ENCODE measurements around the gene SEPTIN2. TPM values are rescaled to one million over a fixed set of nuclear protein-coding genes. Genes with fewer than 3 reads are reported as not detected.

The SEPTIN2 gene
- total and polyA plus RNA-seq, 2 experiments from 2014 or later = 315 to 373 TPM

- peaks cover 2% of the 10 kb centered on the region for H3K36me3 ChIP-seq (replicated peaks; ENCODE audit: insufficient read depth, low read depth)
- WGBS (ENCODE audit: low lambda C conversion rate, missing lambda C conversion rate) = 91% methylated on average over 12 of the region's 12 CpGs
- peaks cover 100% of the 10 kb centered on the region for H3K79me2 ChIP-seq
- TF ChIP-seq EZH2phosphoT487 (IDR thresholded peaks at IDR 0.05; ENCODE audit: low read depth, severe bottlenecking, unreplicated experiment) (no peak), CTCF (IDR thresholded peaks at IDR 0.05; ENCODE audit: poor library complexity) (no peak), EZH2 (IDR thresholded peaks at IDR 0.05; ENCODE audit: borderline replicate concordance) (no peak)
- no peak overlapping the region for H2AFZ ChIP-seq
- H3K9me2 ChIP-seq (replicated peaks; ENCODE audit: insufficient read depth) = no peaks in the 10 kb centered on the region
- H3K4me3 ChIP-seq = no peak overlapping the region
- peaks cover 14% of the 10 kb centered on the region for H3K4me1 ChIP-seq (ENCODE audit: insufficient read depth)
- H3K27me3 ChIP-seq = no peaks in the 10 kb centered on the region
- no peak overlapping the region for H3K27ac ChIP-seq
- DNase-seq (ENCODE audit: low spot score) = no peak
- H4K20me1 ChIP-seq (ENCODE audit: insufficient read depth, poor library complexity, severe bottlenecking) = peaks cover 89% of the 10 kb centered on the region
- no peak overlapping the region for H3K4me2 ChIP-seq
- H3K9me3 ChIP-seq (ENCODE audit: low read depth) = no peaks in the 10 kb centered on the region
These were observed 15.7 kb upstream of the SEPTIN2 start for GRCh38 chr2:241300000-241300399.

GRCh38 chr2:241302083-241302482 is 13.6 kb upstream of the SEPTIN2 start:
- H3K4me1 ChIP-seq (ENCODE audit: insufficient read depth) = peaks cover 14% of the 10 kb centered on the region
- peak overlapping the region; percentile 27 for H3K27ac ChIP-seq
- no peak overlapping the region for H3K4me2 ChIP-seq
- H3K9me3 ChIP-seq (ENCODE audit: low read depth) = no peaks in the 10 kb centered on the region
- H3K27me3 ChIP-seq = no peaks in the 10 kb centered on the region
- H2AFZ ChIP-seq = no peak overlapping the region
- H3K36me3 ChIP-seq (replicated peaks; ENCODE audit: insufficient read depth, low read depth) = no peaks in the 10 kb centered on the region
- WGBS (ENCODE audit: low lambda C conversion rate, missing lambda C conversion rate) = 89% methylated on average over 3 of the region's 3 CpGs
- H3K4me3 ChIP-seq = no peak overlapping the region
- H4K20me1 ChIP-seq (ENCODE audit: insufficient read depth, poor library complexity, severe bottlenecking) = peaks cover 79% of the 10 kb centered on the region
- DNase-seq (ENCODE audit: low spot score) = no peak
- H3K79me2 ChIP-seq = peaks cover 100% of the 10 kb centered on the region
- H3K9me2 ChIP-seq (replicated peaks; ENCODE audit: insufficient read depth) = no peaks in the 10 kb centered on the region
- no peak for TF ChIP-seq CTCF (IDR thresholded peaks at IDR 0.05; ENCODE audit: poor library complexity)
- no peak for TF ChIP-seq EZH2 (IDR thresholded peaks at IDR 0.05; ENCODE audit: borderline replicate concordance)
- no peak for TF ChIP-seq EZH2phosphoT487 (IDR thresholded peaks at IDR 0.05; ENCODE audit: low read depth, severe bottlenecking, unreplicated experiment)

- Histone ChIP-seq H3K4me3 (no peak overlapping the region), H3K36me3 (replicated peaks; ENCODE audit: insufficient read depth, low read depth) (no peaks in the 10 kb centered on the region), H3K27ac (peak overlapping the region; percentile 27), H4K20me1 (ENCODE audit: insufficient read depth, poor library complexity, severe bottlenecking) (peaks cover 81% of the 10 kb centered on the region), H2AFZ (no peak overlapping the region), H3K79me2 (peaks cover 100% of the 10 kb centered on the region), H3K9me3 (ENCODE audit: low read depth) (no peaks in the 10 kb centered on the region), H3K4me1 (ENCODE audit: insufficient read depth) (peaks cover 14% of the 10 kb centered on the region), H3K9me2 (replicated peaks; ENCODE audit: insufficient read depth) (no peaks in the 10 kb centered on the region), H3K27me3 (no peaks in the 10 kb centered on the region), H3K4me2 (no peak overlapping the region)
- no peak for TF ChIP-seq CTCF (IDR thresholded peaks at IDR 0.05; ENCODE audit: poor library complexity)
- TF ChIP-seq EZH2phosphoT487 (IDR thresholded peaks at IDR 0.05; ENCODE audit: low read depth, severe bottlenecking, unreplicated experiment) = no peak
- TF ChIP-seq EZH2 (IDR thresholded peaks at IDR 0.05; ENCODE audit: borderline replicate concordance) = no peak
- 72% methylated on average over 13 of the region's 13 CpGs for WGBS (ENCODE audit: low lambda C conversion rate, missing lambda C conversion rate)
- no peak for DNase-seq (ENCODE audit: low spot score)
These were observed 12.7 kb upstream of the SEPTIN2 start for GRCh38 chr2:241302759-241303651.

All from hepatocyte (in vitro differentiated cells).